Measurements from ENCODE around the gene ARHGAP10.

The ARHGAP10 gene

GRCh38 chr4:147815741-147816140 is 83.9 kb downstream of the ARHGAP10 start:
- no peak for FAIRE-seq
- no peak for DNase-seq (ENCODE audit: insufficient read length, low spot score)
- no peak for TF ChIP-seq CTCF (IDR thresholded peaks at IDR 0.05; ENCODE audit: insufficient read depth, missing control alignments)

GRCh38 chr4:147816382-147817254 is 84.7 kb downstream of the ARHGAP10 start:
- TF ChIP-seq CTCF (IDR thresholded peaks at IDR 0.05; ENCODE audit: insufficient read depth, missing control alignments) = no peak
- no peak for FAIRE-seq
- no peak for DNase-seq (ENCODE audit: insufficient read length, low spot score)

GRCh38 chr4:147820975-147821374 is 89.1 kb downstream of the ARHGAP10 start:
- TF ChIP-seq CTCF (IDR thresholded peaks at IDR 0.05; ENCODE audit: insufficient read depth, missing control alignments) = no peak
- FAIRE-seq (no peak), DNase-seq (ENCODE audit: insufficient read length, low spot score) (no peak)

GRCh38 chr4:147821555-147821954 is 89.7 kb downstream of the ARHGAP10 start:
- no peak for TF ChIP-seq CTCF (IDR thresholded peaks at IDR 0.05; ENCODE audit: insufficient read depth, missing control alignments)
- DNase-seq (ENCODE audit: insufficient read length, low spot score) (no peak), FAIRE-seq (no peak)

GRCh38 chr4:147822128-147822527 is 90.2 kb downstream of the ARHGAP10 start:
- DNase-seq (ENCODE audit: insufficient read length, low spot score) (no peak), FAIRE-seq (no peak)
- TF ChIP-seq CTCF (IDR thresholded peaks at IDR 0.05; ENCODE audit: insufficient read depth, missing control alignments) = no peak

- no peak for FAIRE-seq
- no peak for DNase-seq (ENCODE audit: insufficient read length, low spot score)
- TF ChIP-seq CTCF (IDR thresholded peaks at IDR 0.05; ENCODE audit: insufficient read depth, missing control alignments) = no peak
Measured at GRCh38 chr4:147823130-147823529, 91.2 kb downstream of the ARHGAP10 start.

- no peak for DNase-seq (ENCODE audit: insufficient read length, low spot score)
- no peak for TF ChIP-seq CTCF (IDR thresholded peaks at IDR 0.05; ENCODE audit: insufficient read depth, missing control alignments)
- no peak for FAIRE-seq
Measured at GRCh38 chr4:147824316-147824715, 92.4 kb downstream of the ARHGAP10 start.

Data from D721Med (cell line).